SK-N-SH (cell line): ENCODE results near the gene ZNF267. TPM values are rescaled to one million over a fixed set of nuclear protein-coding genes. Genes with fewer than 3 reads are reported as not detected.

Experiments
- CTCF ChIA-PET: fragments of 300-600, 350-600 bp; formaldehyde crosslinking; extraction: SDS; loops from one replicate; lab custom pipeline; 2021; lab: Yijun Ruan, JAX
- POLR2A ChIA-PET: fragments of 350-600 bp; sonication (Branson Sonifier 250); formaldehyde crosslinking; extraction: SDS; loops from one replicate; lab custom pipeline; 2020; ENCODE audit warnings: antibody characterized with exemption, inconsistent platforms; lab: Yijun Ruan, JAX
- DNase-seq: peaks from one replicate; pipeline ENCODE4 v3.0.0; 2012
- H2AFZ ChIP-seq: fragments of 200-600 bp; sonication (generic); 2 replicates; pipeline ENCODE4 v1.8.1; 2016; ENCODE audit warnings: antibody characterized with exemption, mild to moderate bottlenecking, low read depth
- H3F3A ChIP-seq: fragments of 200-600 bp; sonication (generic); replicated peaks from 2 replicates; pipeline ENCODE3; 2016; ENCODE audit warnings: antibody characterized with exemption, mild to moderate bottlenecking; ENCODE audit not compliant: insufficient read depth
- H3K27ac ChIP-seq, 2 experiments: fragments of 200-500 bp in 1 of 2; fragments of 200-600 bp in 1 of 2; sonication (Bioruptor generic) in 1 of 2; sonication (generic), shearing (Covaris generic) in 1 of 2; 2 replicates each; pipeline versions ENCODE4 v1.5.1 to v1.6.1; 2014 to 2016; ENCODE audit warnings: low read depth in 2 of 2, inconsistent platforms in 1 of 2, low read length in 1 of 2, mild to moderate bottlenecking in 1 of 2, mixed read lengths in 1 of 2
- H3K27me3 ChIP-seq: fragments of 200-600 bp; sonication (generic), shearing (Covaris generic); 2 replicates; pipeline ENCODE4 v1.6.1; 2016; ENCODE audit warnings: mixed run types; ENCODE audit not compliant: insufficient read depth
- H3K36me3 ChIP-seq, 2 experiments: fragments of 200-500 bp in 1 of 2; fragments of 200-600 bp in 1 of 2; sonication (Bioruptor generic) in 1 of 2; sonication (generic) in 1 of 2; replicated peaks in 1 of 2; 2 replicates each; pipeline versions ENCODE3 to v1.5.1; 2014 to 2016; ENCODE audit warnings: low read length in 1 of 2, mild to moderate bottlenecking in 1 of 2; ENCODE audit not compliant: insufficient read depth in 2 of 2, control insufficient read depth in 1 of 2
- H3K4me1 ChIP-seq, 2 experiments: fragments of 200-500 bp in 1 of 2; fragments of 200-600 bp in 1 of 2; sonication (Bioruptor generic) in 1 of 2; sonication (generic), shearing (Covaris generic) in 1 of 2; 2 replicates each; pipeline versions ENCODE4 v1.5.1 to v1.6.1; 2014 to 2016; ENCODE audit warnings: low read depth in 1 of 2, low read length in 1 of 2, mixed run types in 1 of 2; ENCODE audit not compliant: insufficient read depth in 2 of 2, control insufficient read depth in 1 of 2
- H3K4me2 ChIP-seq: fragments of 200-600 bp; sonication (generic), shearing (Covaris generic); 2 replicates; pipeline ENCODE4 v1.6.1; 2017; ENCODE audit warnings: mixed run types
- H3K4me3 ChIP-seq, 2 experiments: fragments of 200-500 bp in 1 of 2; fragments of 200-600 bp in 1 of 2; sonication (Bioruptor generic) in 1 of 2; sonication (generic), shearing (Covaris generic) in 1 of 2; 2 replicates each; pipeline versions ENCODE4 v1.5.1 to v1.8.1; 2014 to 2016; ENCODE audit warnings: low read depth in 2 of 2, inconsistent platforms in 1 of 2, low read length in 1 of 2, mild to moderate bottlenecking in 1 of 2, mixed read lengths in 1 of 2, moderate library complexity in 1 of 2
- H3K79me2 ChIP-seq: fragments of 200-600 bp; sonication (generic); 2 replicates; pipeline ENCODE4 v1.8.1; 2017; ENCODE audit warnings: mild to moderate bottlenecking; ENCODE audit not compliant: insufficient read depth
- H3K9ac ChIP-seq: fragments of 200-600 bp; sonication (generic); 2 replicates; pipeline ENCODE4 v1.6.1; 2017; ENCODE audit warnings: mixed run types
- H3K9me2 ChIP-seq: fragments of 200-600 bp; sonication (generic); 2 replicates; pipeline ENCODE4 v1.6.1; 2017; ENCODE audit warnings: mixed run types
- H3K9me3 ChIP-seq: fragments of 200-600 bp; sonication (generic); 2 replicates; pipeline ENCODE4 v1.6.1; 2017; ENCODE audit warnings: mixed run types, mild to moderate bottlenecking, moderate library complexity
- H4K20me1 ChIP-seq: fragments of 200-600 bp; sonication (generic); 2 replicates; pipeline ENCODE4 v1.6.1; 2017; ENCODE audit warnings: mild to moderate bottlenecking, mixed run types; ENCODE audit not compliant: insufficient read depth
- ELF1 ChIP-seq: IDR thresholded peaks from 2 replicates; pipeline ENCODE4 v1.4.0; 2012
- EZH2phosphoT487 ChIP-seq: fragments of 200-600 bp; sonication (generic); IDR thresholded peaks from 2 replicates; pipeline ENCODE4 v1.6.1; 2017; ENCODE audit warnings: low read depth, mixed run types, mild to moderate bottlenecking, antibody characterized with exemption, moderate library complexity, borderline replicate concordance
- FOSL2 ChIP-seq: IDR thresholded peaks from 2 replicates; pipeline ENCODE4 v1.4.0; 2012; ENCODE audit warnings: low read depth, mild to moderate bottlenecking, moderate library complexity, borderline replicate concordance
- JUND ChIP-seq: IDR thresholded peaks from 2 replicates; pipeline ENCODE4 v1.4.0; 2012
- MEF2A ChIP-seq: IDR thresholded peaks from 2 replicates; pipeline ENCODE4 v1.4.0; 2012; ENCODE audit warnings: low read depth, borderline replicate concordance
- MXI1 ChIP-seq: IDR thresholded peaks from 2 replicates; pipeline ENCODE4 v1.6.1; 2012; ENCODE audit warnings: mild to moderate bottlenecking, low read depth, low read length, improper control_type of control experiment
- NRF1 ChIP-seq: IDR thresholded peaks from 2 replicates; pipeline ENCODE4 v1.6.1; 2012; ENCODE audit warnings: low read depth, mild to moderate bottlenecking, low read length
- RCOR1 ChIP-seq: fragments of 150-350 bp; IDR thresholded peaks from 2 replicates; pipeline ENCODE4 v1.6.1; 2017; ENCODE audit warnings: antibody characterized with exemption, low read length
- RXRA ChIP-seq: IDR thresholded peaks from 2 replicates; pipeline ENCODE4 v1.4.0; 2012; ENCODE audit warnings: low read depth, mild to moderate bottlenecking, borderline replicate concordance
- TCF12 ChIP-seq: IDR thresholded peaks from 2 replicates; pipeline ENCODE4 v1.4.0; 2012
- TEAD4 ChIP-seq: IDR thresholded peaks from 2 replicates; pipeline ENCODE4 v1.4.0; 2012; ENCODE audit warnings: mild to moderate bottlenecking, borderline replicate concordance; ENCODE audit not compliant: insufficient read depth
- USF2 ChIP-seq: fragments of 150-350 bp; IDR thresholded peaks from 2 replicates; pipeline ENCODE4 v1.6.1; 2017; ENCODE audit warnings: antibody characterized with exemption, low read length, low read depth, borderline replicate concordance
- YY1 ChIP-seq: IDR thresholded peaks from 2 replicates; pipeline ENCODE4 v1.4.0; 2012; ENCODE audit warnings: low read depth, mild to moderate bottlenecking
- WGBS: methylation state at CpG from one replicate; pipeline ENCODE4 v1.1.6; 2017; ENCODE audit warnings: low lambda C conversion rate; 5-methylcytosine and 5-hydroxymethylcytosine counted together
- polyA plus RNA-seq, 3 experiments: library from polyadenylated mRNA; depleted of rRNA; stranded (reverse); fragments of >200 nt; gene quantifications; 2 replicates each; pipeline ENCODE4 v1.2.3, GENCODE V29; 2012
- TF ChIP-seq, protein P1 (sequence below): IDR thresholded peaks from 2 replicates; pipeline ENCODE4 v1.6.1; 2012; ENCODE audit warnings: mild to moderate bottlenecking, low read depth, low read length, moderate library complexity
- TF ChIP-seq, protein P2 (sequence below): IDR thresholded peaks from 2 replicates; pipeline ENCODE4; 2012

Gene ZNF267
- polyA plus RNA-seq, 1 of the 3 experiments (the other 2 are of a cell fraction) = 1.7 TPM

DNA sequence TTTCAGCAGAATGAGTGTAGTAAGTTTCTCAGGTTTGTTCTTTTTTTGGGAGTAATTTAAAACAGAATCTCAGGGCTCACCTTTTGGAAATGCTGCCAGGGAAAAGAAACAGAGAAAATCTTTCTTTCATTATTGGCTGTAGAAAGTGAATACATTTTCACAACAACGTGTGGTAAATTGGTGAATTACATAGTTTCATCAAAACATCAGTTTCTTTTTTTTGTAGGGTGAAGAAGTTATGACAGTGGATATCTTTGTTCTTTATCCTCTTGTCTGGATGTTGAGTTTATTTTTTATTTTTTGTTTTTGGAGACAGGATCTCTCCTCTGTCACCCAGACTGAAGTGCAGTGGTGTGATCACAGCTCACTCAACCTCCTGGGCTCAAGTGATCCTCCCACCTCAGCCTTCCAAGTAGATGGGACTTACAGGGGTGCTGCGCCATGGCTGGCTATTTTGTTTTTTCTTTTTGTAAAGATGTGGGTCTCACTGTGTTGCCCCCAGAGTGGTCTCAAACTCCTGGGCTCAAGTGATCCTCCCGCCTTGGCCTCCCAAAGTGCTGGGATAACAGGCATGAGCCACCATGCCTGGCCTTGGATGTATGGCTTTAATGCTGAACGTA lies 2.4 kb downstream of the ZNF267 start (continued):
- TF ChIP-seq USF2 (no peak), MXI1 (no peak), NRF1 (no peak), YY1 (no peak), FOSL2 (no peak), ELF1 (no peak), RCOR1 (no peak)

- 56% methylated on average over 5 of the region's 5 CpGs for WGBS
- Histone ChIP-seq H3K79me2 (peaks cover 82% of the 10 kb centered on the region), H3K4me1 (peaks cover 16 to 30% of the 10 kb centered on the region in 2 experiments; a peak in 3 of 4 replicates), H3F3A (peaks cover 14% of the 10 kb centered on the region), H3K9me3 (no peaks in the 10 kb centered on the region), H3K27ac (peak overlapping the region in 1 of 2 experiments; percentile 72; a peak in 2 of 4 replicates), H3K27me3 (no peaks in the 10 kb centered on the region), H3K4me2 (peak overlapping the region; percentile 40), H2AFZ (no peak overlapping the region), H3K9me2 (no peaks in the 10 kb centered on the region), H3K9ac (peak overlapping the region; percentile 43), H3K36me3 (peaks cover 8 to 20% of the 10 kb centered on the region in 2 experiments), H4K20me1 (peaks cover 9% of the 10 kb centered on the region; the same call in 1 of the 2 replicates), H3K4me3 (peak overlapping the region in 1 of 2 experiments; percentile 16; a peak in 1 of 4 replicates)
- CTCF ChIA-PET = interaction anchor here (2.0 to 13.6 kb wide), 2 partner anchors 9 to 21 kb away, joined by 13 to 144 read pairs; no protein-coding TSS in a partner anchor
- TF ChIP-seq RXRA = 0 out of 2 replicates have a peak, but pooled peaks have one; percentile 19
- TF ChIP-seq TEAD4 = peak; percentile 41; the same call in 1 of the 2 replicates
- TF ChIP-seq, protein P1, sequence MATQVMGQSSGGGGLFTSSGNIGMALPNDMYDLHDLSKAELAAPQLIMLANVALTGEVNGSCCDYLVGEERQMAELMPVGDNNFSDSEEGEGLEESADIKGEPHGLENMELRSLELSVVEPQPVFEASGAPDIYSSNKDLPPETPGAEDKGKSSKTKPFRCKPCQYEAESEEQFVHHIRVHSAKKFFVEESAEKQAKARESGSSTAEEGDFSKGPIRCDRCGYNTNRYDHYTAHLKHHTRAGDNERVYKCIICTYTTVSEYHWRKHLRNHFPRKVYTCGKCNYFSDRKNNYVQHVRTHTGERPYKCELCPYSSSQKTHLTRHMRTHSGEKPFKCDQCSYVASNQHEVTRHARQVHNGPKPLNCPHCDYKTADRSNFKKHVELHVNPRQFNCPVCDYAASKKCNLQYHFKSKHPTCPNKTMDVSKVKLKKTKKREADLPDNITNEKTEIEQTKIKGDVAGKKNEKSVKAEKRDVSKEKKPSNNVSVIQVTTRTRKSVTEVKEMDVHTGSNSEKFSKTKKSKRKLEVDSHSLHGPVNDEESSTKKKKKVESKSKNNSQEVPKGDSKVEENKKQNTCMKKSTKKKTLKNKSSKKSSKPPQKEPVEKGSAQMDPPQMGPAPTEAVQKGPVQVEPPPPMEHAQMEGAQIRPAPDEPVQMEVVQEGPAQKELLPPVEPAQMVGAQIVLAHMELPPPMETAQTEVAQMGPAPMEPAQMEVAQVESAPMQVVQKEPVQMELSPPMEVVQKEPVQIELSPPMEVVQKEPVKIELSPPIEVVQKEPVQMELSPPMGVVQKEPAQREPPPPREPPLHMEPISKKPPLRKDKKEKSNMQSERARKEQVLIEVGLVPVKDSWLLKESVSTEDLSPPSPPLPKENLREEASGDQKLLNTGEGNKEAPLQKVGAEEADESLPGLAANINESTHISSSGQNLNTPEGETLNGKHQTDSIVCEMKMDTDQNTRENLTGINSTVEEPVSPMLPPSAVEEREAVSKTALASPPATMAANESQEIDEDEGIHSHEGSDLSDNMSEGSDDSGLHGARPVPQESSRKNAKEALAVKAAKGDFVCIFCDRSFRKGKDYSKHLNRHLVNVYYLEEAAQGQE = no peak
- TF ChIP-seq, protein P2, sequence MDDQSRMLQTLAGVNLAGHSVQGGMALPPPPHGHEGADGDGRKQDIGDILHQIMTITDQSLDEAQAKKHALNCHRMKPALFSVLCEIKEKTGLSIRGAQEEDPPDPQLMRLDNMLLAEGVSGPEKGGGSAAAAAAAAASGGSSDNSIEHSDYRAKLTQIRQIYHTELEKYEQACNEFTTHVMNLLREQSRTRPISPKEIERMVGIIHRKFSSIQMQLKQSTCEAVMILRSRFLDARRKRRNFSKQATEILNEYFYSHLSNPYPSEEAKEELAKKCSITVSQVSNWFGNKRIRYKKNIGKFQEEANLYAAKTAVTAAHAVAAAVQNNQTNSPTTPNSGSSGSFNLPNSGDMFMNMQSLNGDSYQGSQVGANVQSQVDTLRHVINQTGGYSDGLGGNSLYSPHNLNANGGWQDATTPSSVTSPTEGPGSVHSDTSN = peak; percentile 35; the same call in 1 of the 2 replicates
- TF ChIP-seq FOSL2 = peak; percentile 87
- 0 out of 2 replicates have a peak, but pooled peaks have one; percentile 31 for TF ChIP-seq TCF12
- no peak for TF ChIP-seq EZH2phosphoT487
- peak; percentile 20; the same call in 1 of the 2 replicates for TF ChIP-seq MEF2A
- peak; percentile 66 for TF ChIP-seq JUND
- DNase-seq = no peak
- POLR2A ChIA-PET = no interaction called here
Observed at GRCh38 chr16:31876951-31877828, 3.6 kb downstream of the ZNF267 start.
